Lower leg skin (tissue), 3 donors: ENCODE measurements around the gene PCMTD2.

Source experiments
- CTCF ChIP-seq, 3 donors: fragments of 450-650 bp; IDR thresholded peaks; one replicate each; pipeline ENCODE4 v1.5.1; 2016; ENCODE audit warnings: antibody characterized with exemption in 3 of 3, mild to moderate bottlenecking in 3 of 3, moderate library complexity in 2 of 3
- POLR2A ChIP-seq, 2 donors: fragments of 450-650 bp; IDR thresholded peaks; one replicate each; pipeline ENCODE4 v1.6.1; 2016 to 2017; ENCODE audit warnings: antibody characterized with exemption in 2 of 2, mild to moderate bottlenecking in 1 of 2, moderate library complexity in 1 of 2

GRCh38 chr20:64253000-64253383 is 2.6 kb upstream of the PCMTD2 start:
- TF ChIP-seq CTCF (IDR thresholded peaks at IDR 0.05) (no peak), POLR2A (IDR thresholded peaks at IDR 0.05) (no peak)
